Measurements from ENCODE around the gene AMZ2. TPM values are rescaled to one million over a fixed set of nuclear protein-coding genes. Genes with fewer than 3 reads are reported as not detected.

Gene AMZ2
- polyA plus RNA-seq, 1 of the 3 experiments (the other 2 are of a cell fraction): 95.9 TPM

DNA sequence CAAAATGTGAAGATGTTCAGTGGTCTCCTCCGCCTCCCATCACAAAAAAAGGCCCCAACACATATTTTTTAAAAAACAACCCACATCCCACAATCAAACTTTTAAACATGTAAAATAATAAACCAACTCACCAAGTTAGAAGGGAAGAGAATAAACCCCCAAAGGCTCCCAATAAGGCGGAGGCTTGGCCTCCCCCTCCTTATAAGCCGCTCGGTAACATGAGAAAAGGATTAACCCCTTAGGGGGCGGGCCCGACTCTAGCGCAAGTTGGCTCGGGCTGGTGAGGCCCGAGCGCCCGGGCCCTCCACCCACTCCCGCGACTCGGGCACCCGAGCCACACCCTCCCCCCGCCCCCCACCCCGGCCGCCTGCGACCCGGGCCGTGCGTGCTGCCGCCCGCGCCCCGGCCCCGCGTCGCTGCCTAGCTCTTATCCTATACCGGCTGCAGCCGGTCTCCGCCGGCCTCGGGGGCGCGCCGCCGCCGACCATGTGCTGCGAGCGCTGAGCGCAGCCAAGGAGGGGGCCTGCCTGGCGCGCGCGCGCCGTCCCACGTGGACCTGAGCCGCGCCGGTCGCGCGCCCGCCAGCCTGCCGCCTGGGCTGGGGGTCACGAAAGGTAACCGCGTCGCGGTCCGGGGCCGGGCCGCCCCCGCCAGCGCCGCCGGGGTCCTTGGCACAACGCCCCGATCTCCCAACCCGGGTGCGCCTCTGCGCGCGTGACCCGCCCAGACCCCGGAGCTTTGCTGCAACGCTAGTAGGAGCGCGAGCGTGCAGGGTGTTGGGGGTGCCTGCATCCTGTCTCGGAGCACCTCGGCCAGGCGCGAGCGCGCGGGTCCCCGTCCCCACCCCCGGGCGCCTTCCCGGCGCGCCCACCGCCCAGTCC lies 43.4 kb downstream of the AMZ2 start, which contains the start of the genes ARSG and SLC16A6:
TSS of gene ARSG (plus strand) at position 541 of the 881 bp plus-strand sequence. CDS start 15,999 bp downstream, outside the sequence.
TSS of gene SLC16A6 (minus strand) at position 173 of the 881 bp plus-strand sequence. CDS start 12,807 bp downstream, outside the sequence.
- Histone ChIP-seq H3K4me1 (ENCODE audit: control insufficient read depth in 1 of 2, insufficient read depth in 2 of 2, low read depth in 1 of 2, low read length in 1 of 2) (peaks cover 0 to 13% of the 10 kb centered on the region in 2 experiments; a peak in 2 of 4 replicates), H4K20me1 (ENCODE audit: insufficient read depth) (no peaks in the 10 kb centered on the region), H3K36me3 (replicated peaks in 1 of 2; ENCODE audit: control insufficient read depth in 1 of 2, insufficient read depth in 2 of 2, low read length in 1 of 2) (no peaks in the 10 kb centered on the region), H3K4me3 (ENCODE audit: low read depth in 2 of 2, low read length in 1 of 2) (peak within 1 kb of the TSS; percentile 55 to 72), H2AFZ (ENCODE audit: low read depth) (peak within 1 kb of the TSS; percentile 78; the same call in 1 of the 2 replicates), H3F3A (replicated peaks; ENCODE audit: insufficient read depth) (no peaks in the 10 kb centered on the region), H3K4me2 (peak within 1 kb of the TSS; percentile 99), H3K9me3 (no peaks in the 10 kb centered on the region), H3K27me3 (ENCODE audit: insufficient read depth) (peaks cover 66% of the 10 kb centered on the region), H3K9me2 (no peaks in the 10 kb centered on the region), H3K9ac (peak within 1 kb of the TSS; percentile 26; the same call in 1 of the 2 replicates), H3K27ac (ENCODE audit: low read depth in 2 of 2, low read length in 1 of 2) (no peak within 1 kb of the TSS), H3K79me2 (ENCODE audit: insufficient read depth) (no peaks in the 10 kb centered on the region)
- TF ChIP-seq, protein P1, sequence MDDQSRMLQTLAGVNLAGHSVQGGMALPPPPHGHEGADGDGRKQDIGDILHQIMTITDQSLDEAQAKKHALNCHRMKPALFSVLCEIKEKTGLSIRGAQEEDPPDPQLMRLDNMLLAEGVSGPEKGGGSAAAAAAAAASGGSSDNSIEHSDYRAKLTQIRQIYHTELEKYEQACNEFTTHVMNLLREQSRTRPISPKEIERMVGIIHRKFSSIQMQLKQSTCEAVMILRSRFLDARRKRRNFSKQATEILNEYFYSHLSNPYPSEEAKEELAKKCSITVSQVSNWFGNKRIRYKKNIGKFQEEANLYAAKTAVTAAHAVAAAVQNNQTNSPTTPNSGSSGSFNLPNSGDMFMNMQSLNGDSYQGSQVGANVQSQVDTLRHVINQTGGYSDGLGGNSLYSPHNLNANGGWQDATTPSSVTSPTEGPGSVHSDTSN (IDR thresholded peaks at IDR 0.05): no peak
- no peak for TF ChIP-seq SIN3A (IDR thresholded peaks at IDR 0.05; ENCODE audit: borderline replicate concordance, low read depth, low read length)
- no peak for TF ChIP-seq CHD2 (IDR thresholded peaks at IDR 0.05; ENCODE audit: low read length, partially characterized antibody)
- TF ChIP-seq, protein P2, sequence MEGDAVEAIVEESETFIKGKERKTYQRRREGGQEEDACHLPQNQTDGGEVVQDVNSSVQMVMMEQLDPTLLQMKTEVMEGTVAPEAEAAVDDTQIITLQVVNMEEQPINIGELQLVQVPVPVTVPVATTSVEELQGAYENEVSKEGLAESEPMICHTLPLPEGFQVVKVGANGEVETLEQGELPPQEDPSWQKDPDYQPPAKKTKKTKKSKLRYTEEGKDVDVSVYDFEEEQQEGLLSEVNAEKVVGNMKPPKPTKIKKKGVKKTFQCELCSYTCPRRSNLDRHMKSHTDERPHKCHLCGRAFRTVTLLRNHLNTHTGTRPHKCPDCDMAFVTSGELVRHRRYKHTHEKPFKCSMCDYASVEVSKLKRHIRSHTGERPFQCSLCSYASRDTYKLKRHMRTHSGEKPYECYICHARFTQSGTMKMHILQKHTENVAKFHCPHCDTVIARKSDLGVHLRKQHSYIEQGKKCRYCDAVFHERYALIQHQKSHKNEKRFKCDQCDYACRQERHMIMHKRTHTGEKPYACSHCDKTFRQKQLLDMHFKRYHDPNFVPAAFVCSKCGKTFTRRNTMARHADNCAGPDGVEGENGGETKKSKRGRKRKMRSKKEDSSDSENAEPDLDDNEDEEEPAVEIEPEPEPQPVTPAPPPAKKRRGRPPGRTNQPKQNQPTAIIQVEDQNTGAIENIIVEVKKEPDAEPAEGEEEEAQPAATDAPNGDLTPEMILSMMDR (IDR thresholded peaks at IDR 0.05): no peak
- TF ChIP-seq MXI1 (IDR thresholded peaks at IDR 0.05; ENCODE audit: low read depth, low read length): peak; percentile 82
- TF ChIP-seq, protein P3, sequence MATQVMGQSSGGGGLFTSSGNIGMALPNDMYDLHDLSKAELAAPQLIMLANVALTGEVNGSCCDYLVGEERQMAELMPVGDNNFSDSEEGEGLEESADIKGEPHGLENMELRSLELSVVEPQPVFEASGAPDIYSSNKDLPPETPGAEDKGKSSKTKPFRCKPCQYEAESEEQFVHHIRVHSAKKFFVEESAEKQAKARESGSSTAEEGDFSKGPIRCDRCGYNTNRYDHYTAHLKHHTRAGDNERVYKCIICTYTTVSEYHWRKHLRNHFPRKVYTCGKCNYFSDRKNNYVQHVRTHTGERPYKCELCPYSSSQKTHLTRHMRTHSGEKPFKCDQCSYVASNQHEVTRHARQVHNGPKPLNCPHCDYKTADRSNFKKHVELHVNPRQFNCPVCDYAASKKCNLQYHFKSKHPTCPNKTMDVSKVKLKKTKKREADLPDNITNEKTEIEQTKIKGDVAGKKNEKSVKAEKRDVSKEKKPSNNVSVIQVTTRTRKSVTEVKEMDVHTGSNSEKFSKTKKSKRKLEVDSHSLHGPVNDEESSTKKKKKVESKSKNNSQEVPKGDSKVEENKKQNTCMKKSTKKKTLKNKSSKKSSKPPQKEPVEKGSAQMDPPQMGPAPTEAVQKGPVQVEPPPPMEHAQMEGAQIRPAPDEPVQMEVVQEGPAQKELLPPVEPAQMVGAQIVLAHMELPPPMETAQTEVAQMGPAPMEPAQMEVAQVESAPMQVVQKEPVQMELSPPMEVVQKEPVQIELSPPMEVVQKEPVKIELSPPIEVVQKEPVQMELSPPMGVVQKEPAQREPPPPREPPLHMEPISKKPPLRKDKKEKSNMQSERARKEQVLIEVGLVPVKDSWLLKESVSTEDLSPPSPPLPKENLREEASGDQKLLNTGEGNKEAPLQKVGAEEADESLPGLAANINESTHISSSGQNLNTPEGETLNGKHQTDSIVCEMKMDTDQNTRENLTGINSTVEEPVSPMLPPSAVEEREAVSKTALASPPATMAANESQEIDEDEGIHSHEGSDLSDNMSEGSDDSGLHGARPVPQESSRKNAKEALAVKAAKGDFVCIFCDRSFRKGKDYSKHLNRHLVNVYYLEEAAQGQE (IDR thresholded peaks at IDR 0.05; ENCODE audit: low read depth, low read length): no peak
- no peak for TF ChIP-seq TCF12 (IDR thresholded peaks at IDR 0.05)
- no peak for TF ChIP-seq EP300 (IDR thresholded peaks at IDR 0.05; ENCODE audit: borderline replicate concordance in 1 of 2, low read depth in 1 of 2, low read length in 1 of 2)
- TF ChIP-seq, protein P4, sequence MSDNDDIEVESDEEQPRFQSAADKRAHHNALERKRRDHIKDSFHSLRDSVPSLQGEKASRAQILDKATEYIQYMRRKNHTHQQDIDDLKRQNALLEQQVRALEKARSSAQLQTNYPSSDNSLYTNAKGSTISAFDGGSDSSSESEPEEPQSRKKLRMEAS (IDR thresholded peaks at IDR 0.05; ENCODE audit: low read depth): 0 out of 2 replicates have a peak, but pooled peaks have one; percentile 43
- peak; percentile 92 for DNase-seq
- WGBS (ENCODE audit: low lambda C conversion rate): 2% methylated on average over 21 of the region's 96 CpGs
- ChIA-PET CTCF (interaction anchor here (0.6 to 4.1 kb wide), 7 partner anchors 15 to 176 kb away, joined by 3 to 15 read pairs (median 3); no protein-coding TSS in a partner anchor), POLR2A (no interaction called here)

Measured in SK-N-SH (cell line).